IMR-90 (cell line): ENCODE results near the gene VPS39. TPM values are rescaled to one million over a fixed set of nuclear protein-coding genes. Genes with fewer than 3 reads are reported as not detected.

ENCODE experiments used
- ATAC-seq: fragments of 200-7000 bp; cut with Tn5 transposase; 2 replicates; pipeline ENCODE4 v1.9.1; 2020; ENCODE audit warnings: low read depth, mild to moderate bottlenecking, moderate library complexity
- BruUV-seq: library from RNA; stranded (reverse); fragments of 400-500 nt; replicated peaks from 2 replicates; lab custom pipeline; 2021; lab: Mats Ljungman, UMichigan
- CTCF ChIA-PET: fragments of 300-600 bp; formaldehyde crosslinking; extraction: SDS; loops from one replicate; lab custom pipeline; 2021; ENCODE audit warnings: antibody characterized with exemption; lab: Yijun Ruan, JAX
- POLR2A ChIA-PET: fragments of 300-600 bp; sonication (Branson Sonifier 250); formaldehyde crosslinking; loops from one replicate; lab custom pipeline; 2022; ENCODE audit warnings: antibody characterized with exemption; ENCODE audit not compliant: unreplicated experiment; lab: Charles Lee
- DNase-seq: peaks from one replicate; pipeline ENCODE4 v3.0.0; 2013
- H2AFZ ChIP-seq: replicated peaks from 2 replicates; pipeline ENCODE3; 2013; ENCODE audit warnings: low read length, mild to moderate bottlenecking; ENCODE audit not compliant: poor library complexity
- H2AK5ac ChIP-seq: 2 replicates; pipeline ENCODE4 v1.6.1; 2013; ENCODE audit warnings: low read depth, low read length, inconsistent platforms
- H2AK9ac ChIP-seq: replicated peaks from 2 replicates; pipeline ENCODE3; 2013; ENCODE audit warnings: mild to moderate bottlenecking, low read depth, low read length, moderate library complexity; ENCODE audit not compliant: poor library complexity
- H2BK120ac ChIP-seq: 2 replicates; pipeline ENCODE4 v1.6.1; 2013; ENCODE audit warnings: low read depth, low read length, inconsistent platforms
- H2BK15ac ChIP-seq: 3 replicates; pipeline ENCODE4 v1.6.1; 2013; ENCODE audit warnings: low read depth, low read length, inconsistent platforms
- H2BK20ac ChIP-seq: 2 replicates; pipeline ENCODE4 v1.6.1; 2013; ENCODE audit warnings: low read depth, mild to moderate bottlenecking, inconsistent platforms, low read length, moderate library complexity
- H2BK5ac ChIP-seq: 2 replicates; pipeline ENCODE4 v1.6.1; 2013; ENCODE audit warnings: mild to moderate bottlenecking, low read depth, low read length, inconsistent platforms; ENCODE audit not compliant: poor library complexity, severe bottlenecking
- H3K14ac ChIP-seq: replicated peaks from 2 replicates; pipeline ENCODE4 v1.6.1; 2013; ENCODE audit warnings: low read depth, low read length, inconsistent platforms
- H3K18ac ChIP-seq: 2 replicates; pipeline ENCODE4 v1.6.1; 2013; ENCODE audit warnings: low read depth, low read length, control low read depth
- H3K23ac ChIP-seq: 2 replicates; pipeline ENCODE4 v1.6.1; 2013; ENCODE audit warnings: low read depth, low read length, inconsistent platforms
- H3K27ac ChIP-seq: 2 replicates; pipeline ENCODE4 v1.5.1; 2013; ENCODE audit warnings: mild to moderate bottlenecking, control low read depth, low read length; ENCODE audit not compliant: insufficient read depth
- H3K27me3 ChIP-seq: 2 replicates; pipeline ENCODE4 v1.6.1; 2013; ENCODE audit warnings: low read length; ENCODE audit not compliant: control insufficient read depth, insufficient read depth
- H3K36me3 ChIP-seq: 2 replicates; pipeline ENCODE4 v1.6.1; 2013; ENCODE audit warnings: low read length, mixed read lengths; ENCODE audit not compliant: control insufficient read depth, insufficient read depth
- H3K4ac ChIP-seq: 2 replicates; pipeline ENCODE4 v1.6.1; 2013; ENCODE audit warnings: low read depth, low read length, inconsistent platforms
- H3K4me1 ChIP-seq: 2 replicates; pipeline ENCODE4 v1.6.1; 2013; ENCODE audit warnings: low read length, mixed read lengths; ENCODE audit not compliant: control insufficient read depth, insufficient read depth
- H3K4me2 ChIP-seq: 2 replicates; pipeline ENCODE4 v1.6.1; 2013; ENCODE audit warnings: low read depth, mild to moderate bottlenecking, control low read depth, low read length, moderate library complexity
- H3K4me3 ChIP-seq: 2 replicates; pipeline ENCODE4 v1.5.1; 2013; ENCODE audit warnings: low read depth, mild to moderate bottlenecking, control low read depth, low read length, moderate library complexity; ENCODE audit not compliant: insufficient read depth
- H3K56ac ChIP-seq: 2 replicates; pipeline ENCODE4 v1.6.1; 2013; ENCODE audit warnings: low read length, inconsistent platforms; ENCODE audit not compliant: insufficient read depth; ENCODE audit errors: extremely low read depth
- H3K79me1 ChIP-seq, 2 experiments: 2 replicates each; pipeline ENCODE4 v1.6.1; 2013; ENCODE audit warnings: low read length in 2 of 2, inconsistent platforms in 1 of 2, low read depth in 1 of 2
- H3K9ac ChIP-seq: 2 replicates; pipeline ENCODE4 v1.6.1; 2013; ENCODE audit warnings: low read depth, low read length, control low read depth
- H3K9me1 ChIP-seq: 2 replicates; pipeline ENCODE4 v1.6.1; 2013; ENCODE audit warnings: low read length, inconsistent platforms; ENCODE audit not compliant: insufficient read depth
- H3K9me3 ChIP-seq: 2 replicates; pipeline ENCODE4 v1.6.1; 2013; ENCODE audit warnings: low read length; ENCODE audit not compliant: control insufficient read depth, insufficient read depth
- H4K20me1 ChIP-seq: 2 replicates; pipeline ENCODE4 v1.6.1; 2013; ENCODE audit warnings: low read length, inconsistent platforms; ENCODE audit not compliant: insufficient read depth
- H4K5ac ChIP-seq: 2 replicates; pipeline ENCODE4 v1.6.1; 2013; ENCODE audit warnings: mild to moderate bottlenecking, low read depth, low read length, control low read depth
- H4K8ac ChIP-seq, 2 experiments: 2 replicates each; pipeline ENCODE4 v1.6.1; 2013; ENCODE audit warnings: low read depth in 2 of 2, low read length in 2 of 2, control low read depth in 1 of 2, inconsistent platforms in 1 of 2
- H4K91ac ChIP-seq: 2 replicates; pipeline ENCODE4 v1.6.1; 2013; ENCODE audit warnings: low read depth, low read length, inconsistent platforms; ENCODE audit not compliant: insufficient read depth
- CEBPB ChIP-seq: IDR thresholded peaks from 2 replicates; pipeline ENCODE4 v1.6.1; 2012; ENCODE audit warnings: low read depth, low read length, improper control_type of control experiment
- MAZ ChIP-seq: IDR thresholded peaks from 2 replicates; pipeline ENCODE4 v1.6.1; 2012; ENCODE audit warnings: low read depth, mild to moderate bottlenecking, low read length, improper control_type of control experiment, moderate library complexity, borderline replicate concordance
- NFE2L2 ChIP-seq: fragments of 150-350 bp; IDR thresholded peaks from 2 replicates; pipeline ENCODE4 v1.6.1; 2016; ENCODE audit warnings: low read depth, mild to moderate bottlenecking, low read length
- WGBS, 2 experiments: methylation state at CpG; one replicate each; pipeline versions ENCODE4 v1.1.5 to v1.1.7; 2013; ENCODE audit warnings: missing lambda C conversion rate in 2 of 2; ENCODE audit not compliant: insufficient read length in 1 of 2; ENCODE audit errors: extremely low coverage in 2 of 2; 5-methylcytosine and 5-hydroxymethylcytosine counted together
- dilution Hi-C: fragments of 300-500 bp; cut with HindIII; formaldehyde crosslinking; loops from one replicate; pipeline ENCODE4 v1.14.3; 2018; ENCODE audit warnings: low sequenced_read_pairs; ENCODE audit not compliant: unreplicated experiment
- in situ Hi-C: fragments of 300-500 bp; cut with MboI; formaldehyde crosslinking; loops from 3 replicates; pipeline ENCODE4 v1.14.3; 2019; ENCODE audit warnings: low sequenced_read_pairs, inconsistent platforms, mixed read lengths
- intact Hi-C: fragments of 100-400 bp; cut with micrococcal nuclease; formaldehyde crosslinking; loops from 2 replicates; pipeline ENCODE4 v1.10.0; 2022
- polyA plus RNA-seq, 3 experiments: library from polyadenylated mRNA; depleted of rRNA; stranded (reverse); fragments of >200 nt; gene quantifications; 2 replicates each; pipeline ENCODE4 v1.2.3, GENCODE V29; 2012; ENCODE audit warnings: low replicate concordance in 1 of 3
- total RNA-seq: library from RNA; depleted of rRNA; stranded (reverse); fragments of >200 nt; gene quantifications from 2 replicates; pipeline ENCODE4 v1.2.3, GENCODE V29; 2012

The VPS39 gene
- total and polyA plus RNA-seq, 2 of the 4 experiments (the other 2 are of a cell fraction), result 49.7 to 52.2 TPM

- Histone ChIP-seq H3K9me3 (no peaks in the 10 kb centered on the region; the same call in 1 of the 2 replicates), H3K4me2 (no peak overlapping the region), H2AFZ (no peak overlapping the region), H3K14ac (no peak overlapping the region), H4K91ac (no peak overlapping the region), H3K56ac (no peak overlapping the region), H3K4ac (no peak overlapping the region), H2BK120ac (no peak overlapping the region), H4K5ac (no peak overlapping the region), H3K9me1 (no peaks in the 10 kb centered on the region), H3K27me3 (peaks cover 49% of the 10 kb centered on the region), H3K4me3 (no peak overlapping the region), H2AK5ac (no peak overlapping the region), H3K36me3 (no peaks in the 10 kb centered on the region), H3K27ac (no peak overlapping the region), H3K23ac (no peak overlapping the region), H2BK20ac (no peak overlapping the region), H3K9ac (no peak overlapping the region), H2BK15ac (no peak overlapping the region), H4K20me1 (no peaks in the 10 kb centered on the region), H3K79me1 (no peaks in the 10 kb centered on the region), H2AK9ac (no peak overlapping the region), H3K18ac (no peak overlapping the region), H4K8ac (no peak overlapping the region), H3K4me1 (no peaks in the 10 kb centered on the region), H2BK5ac (no peak overlapping the region)
- intact Hi-C loops (no loop called here), dilution Hi-C loops (no loop called here), in situ Hi-C loops (no loop called here)
- no TSS peak for BruUV-seq
- no peak for TF ChIP-seq MAZ
- TF ChIP-seq NFE2L2, result no peak
- TF ChIP-seq CEBPB, result peak; percentile 64
- DNase-seq (no peak), ATAC-seq (no peak)
- ChIA-PET CTCF (interaction anchor here (0.6 kb wide), 1 partner anchor 11 kb away, joined by 4 read pairs; no protein-coding TSS in a partner anchor), POLR2A (no interaction called here)
- 94% methylated on average over 2 of the region's 6 CpGs; no CpG with 5 or more reads in 1 of the 2 experiments for WGBS, 2 experiments
Measured at GRCh38 chr15:42121021-42121420, 87.1 kb downstream of the VPS39 start.
